ENCODE results near the gene CHN1.

- TF ChIP-seq, protein P1, sequence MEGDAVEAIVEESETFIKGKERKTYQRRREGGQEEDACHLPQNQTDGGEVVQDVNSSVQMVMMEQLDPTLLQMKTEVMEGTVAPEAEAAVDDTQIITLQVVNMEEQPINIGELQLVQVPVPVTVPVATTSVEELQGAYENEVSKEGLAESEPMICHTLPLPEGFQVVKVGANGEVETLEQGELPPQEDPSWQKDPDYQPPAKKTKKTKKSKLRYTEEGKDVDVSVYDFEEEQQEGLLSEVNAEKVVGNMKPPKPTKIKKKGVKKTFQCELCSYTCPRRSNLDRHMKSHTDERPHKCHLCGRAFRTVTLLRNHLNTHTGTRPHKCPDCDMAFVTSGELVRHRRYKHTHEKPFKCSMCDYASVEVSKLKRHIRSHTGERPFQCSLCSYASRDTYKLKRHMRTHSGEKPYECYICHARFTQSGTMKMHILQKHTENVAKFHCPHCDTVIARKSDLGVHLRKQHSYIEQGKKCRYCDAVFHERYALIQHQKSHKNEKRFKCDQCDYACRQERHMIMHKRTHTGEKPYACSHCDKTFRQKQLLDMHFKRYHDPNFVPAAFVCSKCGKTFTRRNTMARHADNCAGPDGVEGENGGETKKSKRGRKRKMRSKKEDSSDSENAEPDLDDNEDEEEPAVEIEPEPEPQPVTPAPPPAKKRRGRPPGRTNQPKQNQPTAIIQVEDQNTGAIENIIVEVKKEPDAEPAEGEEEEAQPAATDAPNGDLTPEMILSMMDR (IDR thresholded peaks at IDR 0.05): no peak
- TF ChIP-seq POLR2A (IDR thresholded peaks at IDR 0.05) (no peak), EP300 (IDR thresholded peaks at IDR 0.05) (no peak)
Measured at GRCh38 chr2:175037941-175038340, 32.8 kb upstream of the CHN1 start.

Measured in upper lobe of left lung (tissue), 4 donors.